ENCODE measurements around the gene NBPF3. TPM values are rescaled to one million over a fixed set of nuclear protein-coding genes. Genes with fewer than 3 reads are reported as not detected.
A peak's percentile ranks its signal among the peaks of the same experiment; 100 is the strongest.

NBPF3 gene
- 10 to 100 TPM in 1 of 2 donors, 1 to 10 TPM in 1; 9.6 to 29.3 TPM for total RNA-seq

- WGBS, 2 donors = 1% methylated on average over 14 to 79 of the region's 87 CpGs
- peak; percentile 31 to 60 (median 57) for TF ChIP-seq POLR2A (IDR thresholded peaks at IDR 0.05)
- peak in 1 of 7 experiments; percentile 5 for TF ChIP-seq CTCF (IDR thresholded peaks at IDR 0.05)
- DNase-seq (peak; percentile 77 to 93 (median 92)), ATAC-seq (peak; percentile 89)
- H3K27me3 ChIP-seq = no peaks in the 10 kb centered on the region
- intact Hi-C loops (cut with DNase I) = no loop called here
- peaks cover 23% of the 10 kb centered on the region for H3K4me1 ChIP-seq
- H3K4me3 ChIP-seq = peak within 1 kb of the TSS; percentile 73
- H3K27ac ChIP-seq = peak within 1 kb of the TSS in 3 of 4 donors; percentile 40 to 67 (median 53)
- no peaks in the 10 kb centered on the region for H3K9me3 ChIP-seq
- no peaks in the 10 kb centered on the region for H3K36me3 ChIP-seq (replicated peaks in 1 of 2; ENCODE audit: insufficient read depth in 1 of 2, low read depth in 2 of 2)
Observed at GRCh38 chr1:21439721-21440629, at the start of gene NBPF3. TSS of gene NBPF3 (plus strand) at chr1:21440137. CDS start at chr1:21445087, 4,950 bp downstream.

DNA sequence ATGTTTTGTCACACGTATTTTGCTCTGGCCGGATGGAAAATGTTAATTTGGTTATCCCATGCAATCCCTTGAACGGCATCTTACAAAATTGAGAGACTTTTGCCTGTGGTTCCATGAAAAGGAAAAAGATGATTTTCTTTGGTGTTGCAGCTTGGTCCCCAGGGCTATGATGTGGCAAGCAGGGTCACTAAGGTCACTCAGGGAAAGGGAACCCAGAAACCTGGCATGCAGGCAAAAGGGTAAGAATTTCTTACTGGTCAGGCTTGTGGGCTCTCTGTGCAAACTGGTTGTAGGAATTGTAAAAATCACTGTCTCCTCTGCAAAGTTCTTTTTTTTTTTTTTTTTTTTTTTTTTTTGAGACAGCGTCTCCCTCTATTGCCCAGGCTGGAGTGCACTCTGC is 48.4 kb upstream of the NBPF3 start:
- no peaks in the 10 kb centered on the region for H3K9me3 ChIP-seq
- no peaks in the 10 kb centered on the region for H3K27me3 ChIP-seq
- no peak overlapping the region for H3K4me3 ChIP-seq
- H3K36me3 ChIP-seq (replicated peaks in 1 of 2; ENCODE audit: insufficient read depth in 1 of 2, low read depth in 2 of 2) = no peaks in the 10 kb centered on the region
- H3K4me1 ChIP-seq = no peaks in the 10 kb centered on the region
- 88 to 94% methylated on average over 4 of the region's 4 CpGs for WGBS, 2 donors
- intact Hi-C loops (cut with DNase I) = no loop called here
- H3K27ac ChIP-seq = no peak overlapping the region
- TF ChIP-seq CTCF (IDR thresholded peaks at IDR 0.05) (no peak), POLR2A (IDR thresholded peaks at IDR 0.05) (no peak)
- ATAC-seq (no peak), DNase-seq (no peak)

GRCh38 chr1:21392587-21393263 is 47.2 kb upstream of the NBPF3 start:
- DNase-seq (no peak), ATAC-seq (no peak)
- intact Hi-C loops (cut with DNase I) = no loop called here
- H3K9me3 ChIP-seq = no peaks in the 10 kb centered on the region
- WGBS, 2 donors = 80 to 85% methylated on average over 15 of the region's 15 CpGs
- H3K36me3 ChIP-seq (replicated peaks in 1 of 2; ENCODE audit: insufficient read depth in 1 of 2, low read depth in 2 of 2) = no peaks in the 10 kb centered on the region
- no peaks in the 10 kb centered on the region for H3K4me1 ChIP-seq
- TF ChIP-seq CTCF (IDR thresholded peaks at IDR 0.05) (no peak), POLR2A (IDR thresholded peaks at IDR 0.05) (no peak)
- H3K27me3 ChIP-seq = no peaks in the 10 kb centered on the region
- H3K4me3 ChIP-seq = no peak overlapping the region
- H3K27ac ChIP-seq = no peak overlapping the region

DNA sequence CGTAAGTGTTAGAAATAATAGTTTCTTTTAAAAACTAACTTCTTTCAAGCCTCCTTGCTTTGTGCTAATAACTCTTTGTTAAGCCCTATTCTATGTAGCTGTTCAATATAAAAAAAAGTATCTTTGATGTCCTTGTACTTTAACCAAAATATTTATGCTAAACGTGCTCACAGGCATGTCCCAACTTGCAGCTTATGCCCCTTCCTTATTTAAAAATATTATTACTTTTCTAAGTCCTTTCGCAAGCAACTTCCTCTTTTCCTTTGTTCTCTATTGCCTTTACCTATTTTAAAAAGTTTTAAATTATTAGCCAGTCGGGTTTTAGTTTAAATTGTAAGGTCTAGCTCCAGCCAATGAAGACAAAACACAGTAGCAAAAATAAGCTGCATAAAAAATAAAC is 43.4 kb upstream of the NBPF3 start:
- no peak for DNase-seq
- no peak for TF ChIP-seq POLR2A (IDR thresholded peaks at IDR 0.05)
- TF ChIP-seq CTCF (IDR thresholded peaks at IDR 0.05) = no peak
- no peaks in the 10 kb centered on the region for H3K36me3 ChIP-seq (replicated peaks in 1 of 2; ENCODE audit: insufficient read depth in 1 of 2, low read depth in 2 of 2)
- no peak overlapping the region for H3K27ac ChIP-seq
- no peaks in the 10 kb centered on the region for H3K9me3 ChIP-seq
- no peak for ATAC-seq
- no peaks in the 10 kb centered on the region for H3K4me1 ChIP-seq
- WGBS, 2 donors = 47 to 55% methylated on average over 4 of the region's 4 CpGs
- intact Hi-C loops (cut with DNase I) = no loop called here
- no peaks in the 10 kb centered on the region for H3K27me3 ChIP-seq
- no peak overlapping the region for H3K4me3 ChIP-seq
